ENCODE data around the gene CTNNAL1.

The CTNNAL1 gene

GRCh38 chr9:109037946-109038715 is 24.8 kb upstream of the CTNNAL1 start:
- POLR2A ChIA-PET: no interaction called here
- no peak for TF ChIP-seq CTCF (IDR thresholded peaks at IDR 0.05; ENCODE audit: control extremely low read depth, extremely low read depth, low read depth, missing control alignments)
- CTCF ChIA-PET: no interaction called here
- DNase-seq (ENCODE audit: extremely low spot score): no peak

- CTCF ChIA-PET: no interaction called here
- TF ChIP-seq CTCF (IDR thresholded peaks at IDR 0.05; ENCODE audit: control extremely low read depth, extremely low read depth, low read depth, missing control alignments): no peak
- DNase-seq (ENCODE audit: extremely low spot score): no peak
- POLR2A ChIA-PET: no interaction called here
Observed at GRCh38 chr9:109036744-109037680, 23.7 kb upstream of the CTNNAL1 start.

GRCh38 chr9:109035684-109036423 is 22.6 kb upstream of the CTNNAL1 start:
- no peak for TF ChIP-seq CTCF (IDR thresholded peaks at IDR 0.05; ENCODE audit: control extremely low read depth, extremely low read depth, low read depth, missing control alignments)
- no peak for DNase-seq (ENCODE audit: extremely low spot score)
- ChIA-PET CTCF (interaction anchor here (1.5 to 3.9 kb wide), 3 partner anchors 11 to 16 kb away, joined by 4 to 24 read pairs (median 14); no protein-coding TSS in a partner anchor), POLR2A (no interaction called here)

- CTCF ChIA-PET: interaction anchor here (1.5 to 3.9 kb wide), 4 partner anchors 10 to 15 kb away, joined by 4 to 24 read pairs (median 14); no protein-coding TSS in a partner anchor
- TF ChIP-seq CTCF (IDR thresholded peaks at IDR 0.05; ENCODE audit: control extremely low read depth, extremely low read depth, low read depth, missing control alignments): no peak
- no peak for DNase-seq (ENCODE audit: extremely low spot score)
- POLR2A ChIA-PET: no interaction called here
Observed at GRCh38 chr9:109033941-109034700, 20.8 kb upstream of the CTNNAL1 start.

- POLR2A ChIA-PET: no interaction called here
- no peak for TF ChIP-seq CTCF (IDR thresholded peaks at IDR 0.05; ENCODE audit: control extremely low read depth, extremely low read depth, low read depth, missing control alignments)
Observed at GRCh38 chr9:109031241-109031640, 17.9 kb upstream of the CTNNAL1 start.

More at GRCh38 chr9:109031241-109031640, 17.9 kb upstream of the CTNNAL1 start:
- no peak for DNase-seq (ENCODE audit: extremely low spot score)
- CTCF ChIA-PET: no interaction called here
